Measurements from ENCODE around the gene ALDH3A1. TPM values are rescaled to one million over a fixed set of nuclear protein-coding genes. Genes with fewer than 3 reads are reported as not detected.

Gene ALDH3A1
- total and polyA plus RNA-seq, 10 of the 15 experiments (the other 5 are each of a cell fraction or from before 2014, with no cell fraction given): 0.20 TPM; not detected in 9

GRCh38 chr17:19787733-19788357 lies 39.7 kb upstream of the ALDH3A1 start:
- 89% methylated on average over 7 of the region's 7 CpGs for WGBS (ENCODE audit: insufficient coverage, insufficient replicate concordance, low lambda C conversion rate, missing lambda C conversion rate)
- Histone ChIP-seq H3K4me1 (ENCODE audit: control insufficient read depth, insufficient read depth, low read length) (no peaks in the 10 kb centered on the region), H3K9ac (ENCODE audit: control insufficient read depth, insufficient read depth, low read length) (no peak overlapping the region), H3K79me2 (ENCODE audit: control insufficient read depth, insufficient read depth, low read length) (no peaks in the 10 kb centered on the region), H3K27me3 (replicated peaks in 1 of 2; ENCODE audit: control insufficient read depth in 2 of 2, insufficient read depth in 2 of 2, low read length in 1 of 2) (no peaks in the 10 kb centered on the region), H4K20me1 (ENCODE audit: control insufficient read depth, insufficient read depth) (no peaks in the 10 kb centered on the region), H3K36me3 (ENCODE audit: control insufficient read depth in 2 of 2, insufficient read depth in 2 of 2, low read length in 1 of 2) (no peaks in the 10 kb centered on the region), H3K27ac (ENCODE audit: control insufficient read depth, insufficient read depth) (no peak overlapping the region), H2AFZ (ENCODE audit: control insufficient read depth, low read depth, low read length) (no peak overlapping the region), H3K4me2 (ENCODE audit: control insufficient read depth, insufficient read depth) (no peak overlapping the region), H3K4me3 (no peak overlapping the region), H3K9me3 (replicated peaks; ENCODE audit: control insufficient read depth, insufficient read depth, low read length) (no peaks in the 10 kb centered on the region)
- in situ Hi-C loops (cut with MboI) (no loop called here), intact Hi-C loops (cut with micrococcal nuclease; ENCODE audit: unreplicated experiment) (no loop called here)
- SMC1A ChIA-PET (ENCODE audit: uncharacterized antibody, unreplicated experiment): interaction anchor here (0.6 kb wide), 1 partner anchor 1605 kb away, joined by 3 read pairs; no protein-coding TSS in a partner anchor
- no peak for FAIRE-seq
- POLR2A ChIA-PET: no interaction called here
- CTCF ChIA-PET: no interaction called here
- BruUV-seq (replicated peaks): no TSS peak
- no peak for ATAC-seq
- RAD21 ChIA-PET (ENCODE audit: unreplicated experiment): interaction anchor here (0.6 kb wide), 1 partner anchor 76 kb away, joined by 3 read pairs; no protein-coding TSS in a partner anchor
- no peak for DNase-seq (ENCODE audit: low read depth, low spot score)
- no peak for TF ChIP-seq MYB (IDR thresholded peaks at IDR 0.05; ENCODE audit: borderline replicate concordance, low read depth, low read length)
- no peak for TF ChIP-seq EED (IDR thresholded peaks at IDR 0.05; ENCODE audit: low read depth)
- TF ChIP-seq NR2C2 (IDR thresholded peaks at IDR 0.05; ENCODE audit: borderline replicate concordance, control insufficient read depth, insufficient read length, low read depth): no peak
- no peak for TF ChIP-seq MEF2B (IDR thresholded peaks at IDR 0.05; ENCODE audit: partially characterized antibody, poor library complexity, severe bottlenecking)
- no peak for TF ChIP-seq WRNIP1 (IDR thresholded peaks at IDR 0.05; ENCODE audit: borderline replicate concordance, low read depth, low read length)
- no peak for TF ChIP-seq PRDM15 (CRISPR knock-in tag; IDR thresholded peaks at IDR 0.05)
- no peak for TF ChIP-seq TCF7 (IDR thresholded peaks at IDR 0.05; ENCODE audit: borderline replicate concordance)
- TF ChIP-seq CEBPZ (IDR thresholded peaks at IDR 0.05; ENCODE audit: low read depth, low read length): no peak
- no peak for TF ChIP-seq BACH1 (IDR thresholded peaks at IDR 0.05; ENCODE audit: borderline replicate concordance)
- no peak for TF ChIP-seq E4F1 (IDR thresholded peaks at IDR 0.05; ENCODE audit: borderline replicate concordance, partially characterized antibody)
- TF ChIP-seq SP1 (IDR thresholded peaks at IDR 0.05; ENCODE audit: low read depth, low read length): no peak
- TF ChIP-seq HDAC2 (IDR thresholded peaks at IDR 0.05): no peak
- TF ChIP-seq IRF3 (IDR thresholded peaks at IDR 0.05): no peak
- TF ChIP-seq PAX5 (IDR thresholded peaks at IDR 0.05; ENCODE audit: borderline replicate concordance, low read depth, low read length): no peak

All from GM12878 (cell line).